MM.1S (cell line): ENCODE measurements around the gene KCNG2.

Experiments used
- CTCF ChIP-seq: fragments of 300-600 bp; sonication (generic); IDR thresholded peaks from 2 replicates; pipeline ENCODE4 v1.5.1; 2016; ENCODE audit warnings: antibody characterized with exemption, low read length, mixed read lengths
- EZH2 ChIP-seq: fragments of 300-600 bp; sonication (generic); optimal IDR thresholded peaks from 2 replicates; pipeline ENCODE3; 2017; ENCODE audit warnings: low read depth, mild to moderate bottlenecking, antibody characterized with exemption, low read length, mixed read lengths

GRCh38 chr18:79869591-79870300 is 72.0 kb downstream of the KCNG2 start:
- TF ChIP-seq CTCF, result no peak
- no peak for TF ChIP-seq EZH2
